GDM1 (cell line): Measurements from ENCODE around the gene EMD.
"Not testable (repeated sequence)": the region's sequence is repeated elsewhere in the genome, so short reads cannot be mapped to it uniquely, and the experiment has no call there.

Source experiments
- DNase-seq: peaks from one replicate; lab custom pipeline; 2025; lab: John Stamatoyannopoulos, UW

The EMD gene

DNA sequence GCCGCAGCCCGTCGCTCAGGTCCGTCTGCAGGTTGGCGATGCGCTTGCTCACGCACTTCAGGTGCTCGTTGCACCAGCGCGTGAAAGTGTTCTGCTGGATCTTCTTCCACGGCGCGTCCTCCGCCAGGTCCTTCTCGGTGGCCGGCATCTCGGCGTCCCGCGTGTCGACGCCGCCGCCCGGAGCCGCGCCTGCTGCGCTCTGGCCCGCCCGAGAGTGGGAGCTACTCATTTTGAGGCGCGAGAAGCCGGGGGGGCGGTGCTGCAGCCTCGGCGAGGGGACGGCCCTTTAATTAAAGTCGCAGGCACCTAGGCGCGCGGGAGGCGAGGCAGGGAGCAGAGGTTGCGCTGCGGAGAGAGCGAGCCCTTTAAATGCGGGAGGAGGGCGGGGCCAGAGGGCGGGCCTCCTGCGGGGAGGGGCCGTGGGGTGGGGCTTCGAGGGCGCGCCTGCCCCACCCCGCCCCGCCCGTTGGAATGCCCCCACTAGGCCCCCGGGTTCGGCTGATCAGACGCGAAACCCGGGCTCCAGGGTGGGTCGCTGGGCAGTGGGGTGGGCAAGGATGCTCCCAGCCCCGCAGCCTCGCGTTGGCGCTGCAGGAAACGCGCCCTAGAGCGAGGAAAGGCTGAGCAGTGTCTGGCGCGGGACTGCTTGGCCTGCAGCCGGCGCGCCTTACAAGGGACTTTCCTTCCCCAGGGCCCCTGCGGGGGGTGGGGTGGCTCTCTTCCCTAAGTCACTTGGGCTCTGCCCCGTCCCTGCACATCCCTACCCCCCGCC, 7.9 kb upstream of the EMD start:
- peak; percentile 84 for DNase-seq

DNA sequence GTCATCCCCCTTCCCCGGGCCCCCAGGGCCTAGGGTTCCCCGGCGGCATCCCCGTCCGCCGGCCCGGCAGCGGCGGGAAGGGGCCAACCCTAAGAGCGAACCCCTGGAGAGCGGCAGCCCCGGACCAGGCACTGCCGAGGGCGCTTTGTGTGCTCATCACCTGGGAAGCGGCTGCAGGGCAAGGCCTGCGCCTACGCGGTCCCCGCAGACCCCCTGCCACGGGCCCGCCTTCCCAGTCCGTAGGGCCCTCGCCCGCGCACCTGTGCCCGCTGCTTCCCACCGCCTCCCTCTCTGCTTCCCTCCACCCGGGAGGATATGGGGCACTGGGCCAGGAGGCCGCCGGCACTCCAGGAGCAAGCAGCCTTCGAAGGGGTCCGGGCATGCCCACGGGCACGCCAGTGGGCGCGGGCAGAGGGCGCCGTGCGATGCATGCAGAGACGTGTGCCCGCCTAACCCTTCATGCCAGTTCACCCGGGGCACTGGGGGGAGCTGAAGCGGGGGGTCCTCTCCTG, 7.2 kb upstream of the EMD start:
- no peak for DNase-seq

DNA sequence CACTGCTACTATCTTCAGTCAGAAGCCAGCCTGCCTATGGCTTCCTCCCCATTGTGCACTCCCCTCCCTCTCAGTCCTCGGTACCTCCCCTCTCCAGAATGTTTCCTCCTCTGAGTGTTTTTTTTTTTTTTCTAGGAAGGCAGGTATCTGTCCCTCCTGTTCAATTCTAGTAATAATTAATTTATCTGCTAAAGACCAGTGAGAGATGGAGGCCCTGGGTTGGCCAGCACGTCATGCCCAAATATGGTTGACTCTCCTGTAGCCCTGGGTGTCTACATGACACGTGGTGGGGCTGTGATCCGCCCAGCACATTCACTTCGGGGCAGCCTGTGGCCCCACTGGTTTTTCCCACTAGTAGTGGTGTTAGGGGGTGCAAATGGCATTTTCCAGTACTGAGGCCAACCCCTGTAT, 6.5 kb upstream of the EMD start:
- DNase-seq: no peak

DNA sequence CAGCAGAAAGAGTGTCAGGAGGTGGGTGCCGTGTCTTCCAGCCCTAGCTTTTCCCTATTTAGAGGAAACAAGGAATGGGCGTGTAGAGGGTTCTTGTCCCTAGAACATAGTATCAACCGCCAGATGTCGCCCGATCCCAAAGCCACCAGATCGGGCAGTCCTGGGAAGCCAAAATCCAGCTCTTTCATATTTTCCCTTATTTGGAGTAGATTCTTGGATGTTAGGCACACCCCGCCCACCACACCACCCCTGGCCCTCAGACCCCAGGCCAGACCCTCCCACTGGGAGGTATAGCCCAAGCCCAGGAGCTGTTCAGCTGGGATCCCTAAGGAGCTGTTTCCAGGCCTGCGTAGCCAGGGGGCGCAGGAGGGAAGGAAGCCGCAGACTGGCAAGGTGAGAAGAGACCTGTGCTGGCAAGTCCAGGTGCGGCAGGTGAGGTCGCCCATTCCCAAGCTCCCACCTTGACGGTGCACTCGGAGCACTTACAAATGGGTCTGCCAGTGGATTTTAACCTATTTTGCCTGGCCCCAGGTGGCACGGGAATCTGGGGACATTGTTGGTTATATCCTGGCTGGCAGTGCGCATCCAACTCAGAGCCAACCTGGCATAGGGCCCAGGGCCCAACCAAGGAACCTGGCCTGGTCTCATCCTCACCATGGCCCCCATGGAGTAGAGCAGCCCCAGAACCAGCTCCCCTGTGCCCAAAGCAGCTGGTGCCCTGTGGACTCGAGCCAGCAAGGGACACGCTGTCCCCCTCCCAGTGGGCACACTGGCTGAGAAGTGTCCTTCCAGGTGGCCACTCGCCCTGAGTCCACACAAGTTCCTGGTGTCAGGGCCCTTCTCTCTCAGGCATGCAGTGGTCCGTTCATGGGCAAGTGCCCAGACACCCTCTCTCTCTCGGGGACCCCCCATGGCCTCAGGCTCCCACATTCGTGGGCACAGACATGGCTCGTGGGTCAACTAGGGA, 5.5 kb upstream of the EMD start:
- DNase-seq: no peak

DNA sequence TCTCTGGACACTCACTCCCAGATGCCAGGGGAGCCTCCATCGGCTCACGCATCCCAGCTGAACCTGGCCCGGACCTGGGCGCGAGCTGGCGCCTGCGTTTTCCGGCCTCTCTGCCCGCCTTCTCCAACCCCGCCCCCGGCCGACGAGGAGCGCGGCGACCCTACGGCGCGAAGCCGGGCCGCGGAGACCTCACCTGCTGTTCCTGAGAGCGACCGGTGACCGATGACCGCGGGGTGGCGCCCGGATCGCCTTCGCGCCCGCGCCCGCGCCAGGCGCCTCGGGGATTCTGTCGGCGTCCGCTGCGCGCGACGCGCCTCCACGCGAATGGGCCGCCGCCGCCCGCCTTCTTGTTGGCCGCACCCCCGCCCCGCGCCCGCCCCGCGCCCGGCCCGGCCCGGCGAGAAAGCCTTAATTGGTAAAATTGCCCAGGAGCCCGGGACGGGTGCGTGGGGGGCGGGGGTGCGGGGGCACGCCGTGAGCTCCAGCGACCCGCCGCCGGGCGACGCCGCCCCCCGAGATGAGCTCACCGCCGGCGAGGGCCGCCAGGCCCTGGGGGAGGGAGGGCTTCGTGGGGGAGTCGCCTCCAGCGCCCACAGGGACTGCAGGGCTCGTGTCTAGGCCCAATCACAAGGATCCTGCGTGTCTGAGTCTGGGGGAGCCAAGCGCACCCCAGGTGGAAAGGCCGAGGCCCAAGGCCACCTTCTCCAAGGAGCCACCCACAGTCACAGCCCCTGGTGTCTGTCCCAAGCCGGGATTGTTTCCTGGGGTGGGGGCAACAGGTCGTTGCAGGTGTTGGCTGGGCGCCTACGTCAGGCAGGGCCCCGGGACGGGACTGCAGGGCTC, 4.6 kb upstream of the EMD start, which contains the start of gene FLNA:
FLNA (minus strand) TSS at position 322 of the 843 bp plus-strand sequence. CDS start 3,389 bp downstream, outside the sequence.
- DNase-seq: no peak

DNA sequence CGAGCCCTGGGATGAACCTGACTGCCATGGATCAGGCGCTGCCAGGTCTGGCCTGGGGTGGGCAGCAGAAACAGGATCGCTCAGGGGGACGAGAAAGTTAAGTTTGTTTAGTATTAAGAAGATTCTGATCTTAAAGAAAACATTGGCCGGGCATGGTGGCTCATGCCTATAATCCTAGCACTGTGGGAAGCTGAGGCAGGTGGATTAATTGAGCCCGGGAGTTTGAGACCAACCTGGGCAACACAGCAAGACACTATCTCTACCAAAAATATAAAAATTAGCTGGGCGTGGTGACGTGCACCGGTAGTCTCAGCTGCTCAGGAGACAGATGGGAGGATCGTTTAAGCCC, 4.0 kb upstream of the EMD start:
- DNase-seq: no peak

DNA sequence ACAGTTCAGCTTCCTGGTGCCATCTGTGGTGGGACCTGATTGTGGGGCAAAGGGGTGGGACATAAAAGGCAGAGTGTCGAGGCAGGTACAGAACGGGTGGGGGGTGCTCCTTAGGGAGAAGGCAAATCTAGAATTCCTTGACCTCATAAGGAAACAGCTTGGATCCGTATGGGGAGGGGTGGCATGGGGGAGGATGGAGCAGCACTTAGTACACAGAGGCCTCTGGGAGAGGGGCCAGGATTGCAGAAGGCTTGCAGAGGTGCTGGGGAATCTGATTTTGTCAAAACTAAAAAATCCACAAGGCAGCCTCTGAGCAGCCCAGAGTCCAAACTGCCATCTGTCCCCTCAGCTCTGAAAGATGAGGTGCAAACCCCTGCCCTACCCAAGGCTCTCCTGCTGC, 2.3 kb upstream of the EMD start:
- DNase-seq: no peak

DNA sequence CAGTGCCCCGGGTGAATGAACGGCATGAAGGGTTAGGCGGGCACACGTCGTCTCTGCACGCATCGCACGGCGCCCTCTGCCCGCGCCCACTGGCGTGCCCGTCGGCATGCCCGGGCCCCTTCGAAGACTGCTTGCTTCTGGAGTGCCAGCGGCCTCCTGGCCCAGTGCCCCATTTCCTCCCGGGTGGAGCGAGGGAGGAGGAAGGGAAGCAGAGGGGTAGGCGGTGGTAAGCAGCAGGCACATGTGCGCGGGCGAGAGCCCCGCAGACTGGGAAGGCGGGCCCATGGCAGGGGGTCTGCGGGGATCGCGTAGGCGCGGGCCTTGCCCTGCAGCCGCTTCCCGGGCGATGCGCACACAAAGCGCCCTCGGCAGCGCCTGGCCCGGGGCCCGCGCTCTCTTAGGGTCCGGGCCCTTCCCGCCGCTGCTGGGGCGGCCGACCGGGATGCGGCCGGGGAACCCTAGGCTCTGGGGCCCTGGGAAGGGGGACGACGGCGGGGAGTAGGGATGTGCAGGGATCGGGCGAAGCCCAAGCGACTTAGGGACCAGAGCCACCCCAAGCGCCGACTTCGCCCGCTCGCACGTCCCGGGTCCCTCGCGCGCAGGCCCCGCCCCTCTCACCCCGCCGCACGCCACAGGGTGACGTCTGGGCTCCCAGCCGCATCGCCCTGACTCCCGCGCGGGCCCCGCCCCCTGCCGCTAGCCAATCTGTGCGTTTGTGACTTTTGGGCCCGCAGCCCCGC, 866 bp upstream of the EMD start:
- DNase-seq: peak; percentile 45

DNA sequence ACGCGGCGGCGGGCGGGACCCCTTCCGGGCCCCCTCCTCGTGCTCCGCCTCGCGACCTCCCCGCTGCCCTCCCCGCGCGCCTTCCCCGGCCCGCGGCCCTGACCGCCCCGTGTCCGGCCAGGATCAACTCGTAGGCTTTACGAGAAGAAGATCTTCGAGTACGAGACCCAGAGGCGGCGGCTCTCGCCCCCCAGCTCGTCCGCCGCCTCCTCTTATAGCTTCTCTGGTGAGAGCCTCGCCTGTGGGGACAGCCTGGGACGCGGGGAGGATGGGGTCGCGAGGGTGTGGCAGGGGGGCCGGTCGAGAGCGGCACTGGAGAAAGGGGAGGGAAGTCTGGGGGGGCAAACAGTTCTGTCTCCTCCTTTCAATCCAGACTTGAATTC, 465 bp downstream of the EMD start:
- DNase-seq: no peak

DNA sequence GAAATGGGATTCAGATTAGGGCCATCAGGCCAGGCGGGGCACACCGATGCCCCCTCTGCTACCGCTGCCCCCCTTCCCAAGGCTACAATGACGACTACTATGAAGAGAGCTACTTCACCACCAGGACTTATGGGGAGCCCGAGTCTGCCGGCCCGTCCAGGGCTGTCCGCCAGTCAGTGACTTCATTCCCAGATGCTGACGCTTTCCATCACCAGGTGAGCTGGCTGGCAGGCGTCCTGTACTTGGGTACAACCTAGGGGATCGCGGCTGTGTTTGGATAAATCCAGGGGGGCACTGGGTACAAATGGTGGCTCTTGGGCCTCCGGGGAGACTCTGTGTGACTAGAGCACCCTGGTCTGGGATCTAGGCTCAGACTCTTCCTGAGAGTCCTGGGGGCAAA, 1.1 kb downstream of the EMD start:
- DNase-seq: no peak

DNA sequence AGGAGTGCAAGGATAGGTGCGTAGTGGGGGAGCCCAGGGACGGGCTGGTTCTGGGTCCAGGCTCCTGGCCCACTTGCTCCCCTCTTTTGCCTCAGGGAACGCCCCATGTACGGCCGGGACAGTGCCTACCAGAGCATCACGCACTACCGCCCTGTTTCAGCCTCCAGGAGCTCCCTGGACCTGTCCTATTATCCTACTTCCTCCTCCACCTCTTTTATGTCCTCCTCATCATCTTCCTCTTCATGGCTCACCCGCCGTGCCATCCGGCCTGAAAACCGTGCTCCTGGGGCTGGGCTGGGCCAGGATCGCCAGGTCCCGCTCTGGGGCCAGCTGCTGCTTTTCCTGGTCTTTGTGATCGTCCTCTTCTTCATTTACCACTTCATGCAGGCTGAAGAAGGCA, 1.7 kb downstream of the EMD start:
- DNase-seq: no peak

DNA sequence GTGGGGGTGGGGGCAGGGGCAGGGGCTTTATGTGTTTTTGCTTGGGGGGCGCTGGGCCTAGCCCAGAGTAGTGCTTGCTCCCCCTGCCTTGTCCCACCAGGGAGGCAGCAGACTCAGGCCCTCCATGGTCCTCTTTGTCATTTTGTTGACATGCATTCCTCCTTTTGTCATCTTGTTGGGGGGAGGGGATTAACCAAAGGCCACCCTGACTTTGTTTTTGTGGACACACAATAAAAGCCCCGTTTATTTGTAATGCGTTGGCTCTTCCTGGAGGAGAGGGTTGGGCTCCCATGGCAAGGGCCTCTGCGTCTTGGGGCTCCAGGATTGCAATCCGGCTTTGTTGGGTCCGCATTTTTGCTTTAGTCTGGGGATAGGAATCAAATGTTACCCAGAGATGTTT, 2.2 kb downstream of the EMD start:
- DNase-seq: no peak

DNA sequence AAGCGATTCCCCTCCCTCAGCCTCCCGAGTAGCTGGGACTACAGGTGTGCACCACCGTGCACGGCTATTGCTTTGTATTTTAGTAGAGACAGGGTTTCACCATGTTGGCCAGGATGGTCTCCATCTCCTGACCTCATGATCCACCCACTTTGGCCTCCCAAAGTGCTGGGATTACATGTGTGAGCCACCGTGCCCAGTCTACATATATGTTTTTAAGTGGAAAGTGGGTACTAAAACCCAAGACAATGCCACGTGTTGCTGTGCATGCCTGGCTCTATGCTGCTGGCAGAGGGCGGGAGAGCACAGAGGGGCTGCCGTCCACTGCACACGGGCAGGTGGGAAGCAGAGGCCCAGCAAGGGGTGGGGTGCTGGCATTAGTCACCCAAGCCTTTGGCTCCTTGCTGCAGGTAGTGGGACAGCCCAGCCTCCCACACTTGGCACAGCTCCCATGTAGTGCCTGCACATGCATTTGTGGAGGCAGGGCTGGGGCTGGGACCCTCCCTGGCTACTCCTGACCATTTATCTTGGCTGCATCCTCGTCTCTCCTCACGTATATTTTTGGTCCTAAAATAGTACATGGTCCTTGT, 3.5 kb downstream of the EMD start:
- DNase-seq: no peak

DNA sequence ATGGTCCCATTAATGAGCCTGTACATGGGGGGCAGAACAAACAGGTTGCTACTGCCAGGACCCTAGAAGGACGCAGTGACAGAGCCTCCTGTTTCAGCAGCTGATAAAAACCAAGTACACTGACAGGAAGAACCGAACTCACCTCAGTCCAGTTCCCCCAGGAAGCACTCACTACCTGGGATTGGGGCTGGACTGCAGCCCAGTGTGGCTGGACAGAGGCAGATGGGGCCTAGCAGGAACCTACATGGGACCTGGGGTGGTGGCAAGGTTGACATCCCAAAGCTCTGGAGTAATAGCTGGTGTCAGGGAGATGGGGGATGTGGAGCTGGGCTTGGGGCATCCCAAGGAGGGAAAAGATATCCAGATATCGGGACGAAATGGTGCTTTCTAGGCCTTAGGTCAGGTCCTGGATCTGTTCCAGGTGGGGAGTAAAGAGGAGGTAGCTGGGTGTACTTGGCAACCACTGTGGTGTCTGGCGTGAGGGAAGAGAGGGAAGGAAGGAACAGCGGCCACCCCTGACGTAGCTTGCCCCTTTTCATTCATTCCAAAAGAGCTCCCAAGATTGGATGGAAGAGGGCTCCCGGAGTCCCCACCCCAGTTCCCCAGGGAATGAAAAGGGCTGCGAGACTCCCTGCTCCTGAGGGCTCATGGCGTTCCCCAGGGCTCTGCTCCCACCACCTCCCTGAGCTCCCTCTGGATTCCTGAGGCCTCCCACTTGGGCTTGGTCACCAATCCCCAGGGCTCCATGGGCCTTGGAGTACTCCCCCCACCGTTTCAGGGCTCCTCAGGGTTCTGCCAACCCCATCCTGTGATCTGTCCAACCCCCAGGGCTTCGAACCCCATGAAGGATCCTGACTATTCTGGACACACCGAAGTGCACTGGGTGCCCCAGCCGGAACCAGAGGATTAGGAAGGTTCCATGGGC, 4.5 kb downstream of the EMD start:
- DNase-seq: no peak

DNA sequence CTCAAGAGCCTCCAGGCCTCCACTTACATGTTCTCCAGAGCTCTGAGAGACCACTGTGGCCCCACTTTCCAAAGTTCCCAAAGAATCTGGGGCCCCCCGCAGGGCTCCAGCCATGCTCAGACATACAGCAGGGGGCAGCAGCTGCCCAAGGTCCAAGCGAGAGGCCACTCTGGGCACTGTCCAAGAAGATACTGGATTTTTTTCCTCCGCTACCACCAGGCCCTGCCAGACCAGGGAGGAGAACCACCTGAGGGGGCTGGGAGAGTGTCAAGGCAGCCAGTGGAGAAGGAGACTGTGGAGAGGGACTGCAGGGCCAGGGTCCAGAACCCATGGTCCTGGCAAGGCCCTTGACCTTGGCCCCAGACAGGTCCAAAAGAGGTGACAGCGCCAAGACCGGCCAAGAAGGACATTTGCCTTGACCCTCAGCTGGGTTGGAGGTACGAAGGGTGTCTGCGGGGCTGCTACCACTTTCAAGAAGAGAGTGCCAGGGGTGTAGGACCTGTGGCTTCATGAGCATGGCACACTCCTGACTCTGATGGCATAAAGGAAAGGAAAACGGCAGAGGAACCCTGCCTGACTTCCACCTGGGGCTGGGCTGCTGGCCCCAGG, 5.3 kb downstream of the EMD start:
- no peak for DNase-seq

DNA sequence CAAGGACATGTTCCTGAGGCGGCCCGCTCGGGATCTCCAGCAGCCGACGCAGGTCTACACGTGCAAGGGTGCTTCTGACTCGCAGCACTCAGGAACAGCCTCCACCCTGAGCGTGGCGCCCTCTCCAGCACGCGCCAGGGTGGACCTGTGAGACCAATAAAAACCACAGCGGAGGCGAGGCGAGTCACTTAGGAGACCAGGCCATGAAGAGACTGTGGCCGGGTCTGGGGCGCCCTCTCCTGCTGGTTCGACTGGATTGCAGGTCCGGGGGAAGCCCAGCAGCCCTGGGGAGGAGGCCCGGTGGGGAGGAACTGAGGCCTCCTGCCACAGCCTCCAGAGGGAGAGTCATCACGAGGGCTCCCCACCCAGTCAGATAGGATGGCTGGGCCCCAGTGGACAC, 9.0 kb downstream of the EMD start:
- not testable (repeated sequence) for DNase-seq

DNA sequence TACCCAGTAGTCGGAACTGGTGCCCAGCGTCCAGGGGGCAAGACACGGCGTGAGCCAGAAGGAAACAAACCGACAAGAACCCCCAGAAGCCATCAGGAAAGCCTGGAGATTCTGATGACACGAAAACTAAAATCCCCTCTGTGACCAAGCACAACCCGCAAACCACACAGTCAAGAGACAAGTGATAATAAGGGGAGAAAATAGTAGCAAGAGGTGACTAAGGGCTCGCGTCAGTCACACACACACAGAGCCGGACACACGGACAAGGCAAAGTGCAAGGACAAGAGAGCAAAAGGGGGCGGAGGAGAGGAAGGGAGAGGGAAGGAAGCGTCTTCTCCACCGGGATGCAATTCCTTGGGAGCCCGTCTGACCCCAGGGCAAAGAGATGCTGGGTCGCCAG, 9.6 kb downstream of the EMD start:
- DNase-seq: not testable (repeated sequence)

DNA sequence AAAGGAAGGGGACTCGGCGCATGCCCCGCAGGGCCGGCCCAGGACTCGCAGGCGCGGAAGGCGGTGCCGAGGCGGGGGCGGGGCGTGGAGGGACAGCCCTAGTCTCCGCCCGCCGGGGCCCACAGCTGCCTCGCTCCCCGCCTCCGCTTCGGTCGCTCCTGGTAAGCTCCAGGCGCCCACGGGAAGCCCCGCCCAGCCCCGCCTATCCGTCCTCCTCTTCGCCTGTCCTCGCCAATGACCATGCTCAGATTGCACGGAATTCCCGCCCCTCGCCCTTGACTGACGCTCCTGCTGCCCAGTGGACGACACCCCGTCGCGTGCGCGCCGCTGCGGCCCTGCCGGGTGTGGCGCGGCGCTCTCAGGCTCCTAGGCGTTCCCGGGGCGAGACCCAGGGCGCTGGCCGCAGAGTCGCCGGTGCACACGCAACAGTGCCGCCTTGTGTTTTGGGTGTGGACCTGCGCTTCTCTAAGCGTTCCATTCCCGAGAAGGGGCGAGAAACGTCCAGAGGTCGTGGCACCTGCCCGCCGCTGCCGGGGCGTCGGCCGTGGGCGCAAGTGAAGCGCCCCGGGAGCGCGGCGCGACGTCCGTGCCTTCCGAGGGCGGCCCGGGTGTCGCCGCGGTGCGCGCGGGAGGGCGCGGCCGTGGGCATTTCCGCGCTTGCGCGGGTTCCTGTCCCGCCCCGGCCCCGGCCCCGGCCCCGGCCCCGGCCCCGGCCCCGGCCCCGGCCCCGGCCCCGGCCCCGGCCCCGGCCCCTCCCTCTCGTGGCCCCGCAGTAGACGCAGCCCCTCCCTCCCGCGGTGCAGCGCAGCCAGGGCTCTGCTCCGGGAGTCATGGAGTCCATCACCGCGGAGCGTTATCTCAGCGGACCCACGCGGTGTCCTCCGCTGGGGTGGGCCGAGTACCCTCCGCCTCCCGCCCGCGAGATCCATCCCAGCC, 11.0 kb downstream of the EMD start:
- DNase-seq: not testable (repeated sequence)
